Measurements from ENCODE around the gene ARSB. TPM values are rescaled to one million over a fixed set of nuclear protein-coding genes. Genes with fewer than 3 reads are reported as not detected.

Gene ARSB
- total RNA-seq, 1 donor = 38.4 TPM

DNA sequence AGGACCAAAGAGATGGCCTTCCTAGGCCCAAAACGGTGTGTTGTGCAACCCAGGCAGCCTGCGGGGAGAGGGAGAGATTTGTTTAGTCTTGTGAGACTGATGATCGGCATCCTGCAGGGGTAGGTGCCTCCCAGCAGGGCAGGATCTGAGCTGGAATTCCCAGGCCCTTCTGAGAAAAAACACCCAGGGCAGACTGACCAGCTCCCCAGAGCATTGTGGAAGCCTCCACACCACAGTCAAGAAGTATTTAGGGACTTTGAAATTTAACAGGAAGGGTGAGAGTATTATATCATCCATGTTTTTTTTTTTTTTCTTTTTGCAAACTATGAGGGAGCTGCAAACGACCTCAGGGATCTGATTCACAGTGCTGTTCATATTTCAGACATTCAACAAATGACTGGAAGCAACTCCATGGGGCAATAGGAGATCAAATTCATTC, 232.0 kb downstream of the ARSB start:
- peak; percentile 73 for DNase-seq (ENCODE audit: insufficient read length, low spot score, missing footprints)
- peak overlapping the region; percentile 76 for H3K27ac ChIP-seq (ENCODE audit: low read depth, low read length)

DNA sequence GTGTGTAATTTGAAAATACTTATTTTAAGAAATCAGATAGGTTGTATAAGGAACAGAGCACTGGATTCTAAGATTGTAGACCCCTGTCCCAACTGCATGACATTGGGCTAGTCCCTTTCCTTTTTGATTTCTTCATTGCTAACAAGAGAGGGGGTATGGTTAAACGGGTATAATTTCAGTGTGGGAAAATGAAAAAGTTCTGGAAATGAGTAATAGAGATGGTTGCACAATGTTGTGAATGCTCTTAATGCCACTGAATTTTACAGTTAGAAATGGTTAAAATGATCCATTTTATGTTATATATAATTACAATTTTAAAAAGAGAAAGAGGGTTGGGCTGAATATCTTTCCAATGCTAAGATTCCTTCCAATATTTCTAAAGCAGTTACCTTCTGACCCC, 233.2 kb downstream of the ARSB start:
- TF ChIP-seq, protein P1, sequence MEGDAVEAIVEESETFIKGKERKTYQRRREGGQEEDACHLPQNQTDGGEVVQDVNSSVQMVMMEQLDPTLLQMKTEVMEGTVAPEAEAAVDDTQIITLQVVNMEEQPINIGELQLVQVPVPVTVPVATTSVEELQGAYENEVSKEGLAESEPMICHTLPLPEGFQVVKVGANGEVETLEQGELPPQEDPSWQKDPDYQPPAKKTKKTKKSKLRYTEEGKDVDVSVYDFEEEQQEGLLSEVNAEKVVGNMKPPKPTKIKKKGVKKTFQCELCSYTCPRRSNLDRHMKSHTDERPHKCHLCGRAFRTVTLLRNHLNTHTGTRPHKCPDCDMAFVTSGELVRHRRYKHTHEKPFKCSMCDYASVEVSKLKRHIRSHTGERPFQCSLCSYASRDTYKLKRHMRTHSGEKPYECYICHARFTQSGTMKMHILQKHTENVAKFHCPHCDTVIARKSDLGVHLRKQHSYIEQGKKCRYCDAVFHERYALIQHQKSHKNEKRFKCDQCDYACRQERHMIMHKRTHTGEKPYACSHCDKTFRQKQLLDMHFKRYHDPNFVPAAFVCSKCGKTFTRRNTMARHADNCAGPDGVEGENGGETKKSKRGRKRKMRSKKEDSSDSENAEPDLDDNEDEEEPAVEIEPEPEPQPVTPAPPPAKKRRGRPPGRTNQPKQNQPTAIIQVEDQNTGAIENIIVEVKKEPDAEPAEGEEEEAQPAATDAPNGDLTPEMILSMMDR (IDR thresholded peaks at IDR 0.05; ENCODE audit: extremely low read depth, low read depth, low read length) = no peak
- Histone ChIP-seq H3K27me3 (ENCODE audit: insufficient read depth, low read length) (no peaks in the 10 kb centered on the region), H3K4me1 (ENCODE audit: insufficient read depth, low read length) (peaks cover 51% of the 10 kb centered on the region), H3K9me3 (ENCODE audit: low read depth, low read length) (no peaks in the 10 kb centered on the region), H3K79me2 (ENCODE audit: insufficient read depth, low read length) (no peaks in the 10 kb centered on the region), H4K20me1 (ENCODE audit: insufficient read depth, low read length) (no peaks in the 10 kb centered on the region), H3K4me3 (ENCODE audit: insufficient read depth, low read length) (no peak overlapping the region), H3K27ac (ENCODE audit: low read depth, low read length) (peak overlapping the region; percentile 76), H2AFZ (ENCODE audit: low read length) (no peak overlapping the region), H3K4me2 (ENCODE audit: insufficient read depth, low read length) (peak overlapping the region; percentile 34), H3K36me3 (ENCODE audit: insufficient read depth, low read length) (no peaks in the 10 kb centered on the region)
- DNase-seq (ENCODE audit: insufficient read length, low spot score, missing footprints) = peak; percentile 69

More for the DNA sequence above, 232.0 kb downstream of the ARSB start:
- Histone ChIP-seq H3K36me3 (ENCODE audit: insufficient read depth, low read length) (no peaks in the 10 kb centered on the region), H3K27me3 (ENCODE audit: insufficient read depth, low read length) (no peaks in the 10 kb centered on the region), H3K4me1 (ENCODE audit: insufficient read depth, low read length) (peaks cover 52% of the 10 kb centered on the region), H3K4me2 (ENCODE audit: insufficient read depth, low read length) (peak overlapping the region; percentile 42), H3K9me3 (ENCODE audit: low read depth, low read length) (no peaks in the 10 kb centered on the region), H4K20me1 (ENCODE audit: insufficient read depth, low read length) (no peaks in the 10 kb centered on the region), H2AFZ (ENCODE audit: low read length) (no peak overlapping the region), H3K4me3 (ENCODE audit: insufficient read depth, low read length) (no peak overlapping the region), H3K79me2 (ENCODE audit: insufficient read depth, low read length) (no peaks in the 10 kb centered on the region)
- TF ChIP-seq, protein P1 (IDR thresholded peaks at IDR 0.05; ENCODE audit: extremely low read depth, low read depth, low read length) = no peak

DNA sequence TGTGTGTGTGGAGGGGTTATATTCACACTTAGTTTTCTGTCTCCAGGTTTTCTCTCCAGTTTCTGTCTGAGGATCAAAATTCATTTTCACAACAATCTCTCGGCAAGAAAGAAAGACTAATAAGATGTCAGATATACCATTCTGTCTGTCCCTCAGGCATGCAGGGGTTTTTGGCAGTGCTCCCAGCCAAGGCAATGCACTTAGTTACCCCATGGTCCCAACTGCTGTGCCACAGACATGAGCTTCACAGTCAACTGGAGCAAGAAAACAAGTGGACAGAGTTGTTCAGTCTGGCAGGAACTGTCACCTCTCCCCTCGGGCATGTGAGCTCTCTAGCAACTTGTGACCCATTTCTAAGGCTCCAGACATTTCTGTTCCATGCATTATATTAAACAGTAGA, 234.8 kb downstream of the ARSB start:
- Histone ChIP-seq H3K79me2 (ENCODE audit: insufficient read depth, low read length) (no peaks in the 10 kb centered on the region), H3K4me3 (ENCODE audit: insufficient read depth, low read length) (no peak overlapping the region), H4K20me1 (ENCODE audit: insufficient read depth, low read length) (no peaks in the 10 kb centered on the region), H2AFZ (ENCODE audit: low read length) (no peak overlapping the region), H3K4me2 (ENCODE audit: insufficient read depth, low read length) (no peak overlapping the region), H3K36me3 (ENCODE audit: insufficient read depth, low read length) (no peaks in the 10 kb centered on the region), H3K4me1 (ENCODE audit: insufficient read depth, low read length) (peaks cover 41% of the 10 kb centered on the region), H3K27ac (ENCODE audit: low read depth, low read length) (no peak overlapping the region), H3K9me3 (ENCODE audit: low read depth, low read length) (no peaks in the 10 kb centered on the region), H3K27me3 (ENCODE audit: insufficient read depth, low read length) (peaks cover 4% of the 10 kb centered on the region)
- TF ChIP-seq, protein P1 (IDR thresholded peaks at IDR 0.05; ENCODE audit: extremely low read depth, low read depth, low read length) = no peak
- DNase-seq (ENCODE audit: insufficient read length, low spot score, missing footprints) = no peak

DNA sequence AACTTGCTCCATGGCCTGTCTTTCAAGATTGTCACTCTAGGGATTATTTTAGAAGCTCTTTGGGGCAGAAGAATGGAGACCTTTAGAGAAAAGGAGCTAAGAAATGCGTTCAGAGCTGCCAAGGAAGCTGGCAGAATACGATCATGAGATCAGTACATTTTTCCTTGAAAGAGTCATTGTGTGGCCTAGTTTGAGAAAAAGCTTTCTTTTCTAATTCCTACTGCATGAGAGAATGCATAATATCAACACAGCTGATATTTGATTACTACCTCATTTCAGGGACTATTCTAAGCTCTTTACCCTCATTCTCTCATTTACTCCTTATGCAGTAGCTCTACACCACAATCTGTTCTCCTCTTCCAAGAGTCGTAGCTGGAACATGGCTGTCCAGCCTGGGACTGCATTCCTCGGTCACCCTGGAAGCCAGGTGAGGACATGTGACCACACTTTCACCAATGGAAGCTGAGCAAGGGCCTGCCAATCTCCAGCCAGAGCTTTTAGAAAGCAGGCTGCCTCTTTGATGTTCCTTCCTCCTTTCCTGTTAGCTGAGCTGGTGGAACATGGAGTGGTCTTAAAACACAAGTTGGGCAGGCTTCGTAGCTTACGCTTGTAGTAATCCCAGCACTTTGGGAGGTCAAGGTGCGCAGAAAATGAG, 237.3 kb downstream of the ARSB start:
- no peak overlapping the region for H3K4me3 ChIP-seq (ENCODE audit: insufficient read depth, low read length)
- H3K4me2 ChIP-seq (ENCODE audit: insufficient read depth, low read length) = peak overlapping the region; percentile 46
- H3K36me3 ChIP-seq (ENCODE audit: insufficient read depth, low read length) = no peaks in the 10 kb centered on the region
- H3K79me2 ChIP-seq (ENCODE audit: insufficient read depth, low read length) = no peaks in the 10 kb centered on the region
- H3K9me3 ChIP-seq (ENCODE audit: low read depth, low read length) = no peaks in the 10 kb centered on the region
- peaks cover 4% of the 10 kb centered on the region for H3K27me3 ChIP-seq (ENCODE audit: insufficient read depth, low read length)
- peak overlapping the region; percentile 82 for H3K27ac ChIP-seq (ENCODE audit: low read depth, low read length)
- H4K20me1 ChIP-seq (ENCODE audit: insufficient read depth, low read length) = no peaks in the 10 kb centered on the region
- TF ChIP-seq, protein P1 (IDR thresholded peaks at IDR 0.05; ENCODE audit: extremely low read depth, low read depth, low read length) = no peak
- peak overlapping the region; percentile 64 for H2AFZ ChIP-seq (ENCODE audit: low read length)
- peaks cover 31% of the 10 kb centered on the region for H3K4me1 ChIP-seq (ENCODE audit: insufficient read depth, low read length)
- peak; percentile 90 for DNase-seq (ENCODE audit: insufficient read length, low spot score, missing footprints)
